ENCODE data around the gene SLC6A18.

DNA sequence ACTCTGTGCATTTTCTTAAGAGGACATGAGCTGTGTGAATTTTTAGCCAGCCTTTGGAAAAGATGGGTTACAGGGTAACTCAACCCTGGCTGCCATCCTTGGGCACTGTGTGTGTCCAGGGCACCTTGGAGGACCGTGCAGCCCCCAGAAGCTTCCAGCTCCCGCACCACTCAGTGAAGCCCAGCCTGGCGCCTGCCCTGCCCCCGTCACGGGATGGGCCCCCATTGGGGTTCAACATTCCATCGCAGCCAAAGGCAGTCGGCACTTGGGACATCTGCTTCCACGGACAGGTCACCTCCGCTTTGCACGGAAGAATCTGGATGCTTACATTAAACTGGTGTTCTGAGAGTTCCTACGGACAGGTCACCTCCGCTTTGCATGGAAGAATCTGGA lies 1.9 kb upstream of the SLC6A18 start:
- TF ChIP-seq POLR2A (IDR thresholded peaks at IDR 0.05) (no peak), EP300 (IDR thresholded peaks at IDR 0.05) (no peak)

All from tibial nerve (tissue), 3 donors.